H1 (cell line): ENCODE data around the gene GCM1. TPM values are rescaled to one million over a fixed set of nuclear protein-coding genes. Genes with fewer than 3 reads are reported as not detected.

ENCODE experiments used
- CTCF ChIA-PET: fragments of 300-600 bp; sonication (Branson Sonifier 250); formaldehyde crosslinking; loops from one replicate; lab custom pipeline; 2021; ENCODE audit not compliant: partially characterized antibody; lab: Charles Lee
- POLR2A ChIA-PET: fragments of 300-600 bp; sonication (Branson Sonifier 250); formaldehyde crosslinking; loops from one replicate; lab custom pipeline; 2021; ENCODE audit warnings: inconsistent platforms; ENCODE audit not compliant: partially characterized antibody; lab: Charles Lee
- DNase-seq, 2 experiments: peaks; one replicate each; pipeline versions ENCODE4 v3.0.0 to v3.0.0-alpha.2; 2010 to 2022; ENCODE audit warnings: low spot score in 2 of 2, low read depth in 1 of 2, mixed read lengths in 1 of 2
- FAIRE-seq: peaks from 2 replicates; lab custom pipeline; 2011; peaks lifted over from hg19 to GRCh38; lab: Jason Lieb, UNC
- H2AFZ ChIP-seq: 2 replicates; pipeline ENCODE4 v1.8.1; 2012; ENCODE audit warnings: low read length, inconsistent platforms
- H2AK5ac ChIP-seq: 2 replicates; pipeline ENCODE4 v1.6.1; 2013; ENCODE audit warnings: low read depth, low read length
- H2BK120ac ChIP-seq: replicated peaks from 2 replicates; pipeline ENCODE3; 2013; ENCODE audit warnings: low read depth, low read length, inconsistent platforms
- H2BK12ac ChIP-seq: 2 replicates; pipeline ENCODE4 v1.6.1; 2013; ENCODE audit warnings: low read depth, low read length
- H2BK15ac ChIP-seq: 2 replicates; pipeline ENCODE4 v1.6.1; 2013; ENCODE audit warnings: low read length
- H2BK20ac ChIP-seq: 2 replicates; pipeline ENCODE4 v1.6.1; 2013; ENCODE audit warnings: low read length
- H2BK5ac ChIP-seq: 2 replicates; pipeline ENCODE4 v1.6.1; 2013; ENCODE audit warnings: low read depth, low read length
- H3K14ac ChIP-seq: 2 replicates; pipeline ENCODE4 v1.6.1; 2013; ENCODE audit warnings: inconsistent platforms; ENCODE audit not compliant: insufficient read length
- H3K18ac ChIP-seq: 2 replicates; pipeline ENCODE4 v1.6.1; 2013; ENCODE audit warnings: low read length; ENCODE audit errors: extremely low read depth
- H3K23ac ChIP-seq: 2 replicates; pipeline ENCODE4 v1.6.1; 2013; ENCODE audit warnings: inconsistent platforms; ENCODE audit not compliant: insufficient read length
- H3K23me2 ChIP-seq: 2 replicates; pipeline ENCODE4 v1.6.1; 2013; ENCODE audit warnings: low read depth, low read length
- H3K27ac ChIP-seq: 2 replicates; pipeline ENCODE4 v1.6.1; 2011; ENCODE audit warnings: low read depth, low read length, inconsistent platforms
- H3K27me3 ChIP-seq, 4 experiments: replicated peaks in 1 of 4; 1 replicate in 1 of 4; 2 replicates in 3 of 4; pipeline versions ENCODE4 v1.6.1 to v1.8.1; 2011 to 2013; ENCODE audit warnings: low read length in 3 of 4, mild to moderate bottlenecking in 3 of 4, inconsistent platforms in 2 of 4, mixed read lengths in 2 of 4, moderate library complexity in 1 of 4; ENCODE audit not compliant: control insufficient read depth in 3 of 4, insufficient read depth in 3 of 4; ENCODE audit errors: extremely low read depth in 1 of 4
- H3K36me3 ChIP-seq, 4 experiments: 2 replicates each; pipeline versions ENCODE4 v1.6.1 to v1.8.1; 2011 to 2013; ENCODE audit warnings: mild to moderate bottlenecking in 4 of 4, low read length in 3 of 4, moderate library complexity in 2 of 4, control low read depth in 1 of 4, inconsistent platforms in 1 of 4; ENCODE audit not compliant: insufficient read depth in 4 of 4, control insufficient read depth in 2 of 4
- H3K4ac ChIP-seq: replicated peaks from 2 replicates; pipeline ENCODE3; 2013; ENCODE audit warnings: low read length, low read depth, mixed read lengths, inconsistent platforms; ENCODE audit not compliant: insufficient read length
- H3K4me1 ChIP-seq, 4 experiments: replicated peaks in 1 of 4; 1 replicate in 1 of 4; 2 replicates in 3 of 4; pipeline versions ENCODE4 v1.6.1 to v1.8.1; 2011 to 2013; ENCODE audit warnings: low read length in 3 of 4, inconsistent platforms in 2 of 4, mixed read lengths in 1 of 4; ENCODE audit not compliant: insufficient read depth in 4 of 4, control insufficient read depth in 3 of 4
- H3K4me2 ChIP-seq, 2 experiments: 2 replicates each; pipeline versions ENCODE4 v1.6.1 to v1.8.1; 2011 to 2013; ENCODE audit warnings: low read depth in 2 of 2, low read length in 2 of 2, control low read depth in 1 of 2, inconsistent platforms in 1 of 2, mild to moderate bottlenecking in 1 of 2; ENCODE audit not compliant: insufficient read depth in 1 of 2
- H3K4me3 ChIP-seq, 4 experiments: fragments of 200-600, 300-600 bp in 1 of 4; sonication (generic), shearing (Covaris generic), sonication (Bioruptor Twin) in 1 of 4; 2 replicates each; pipeline versions ENCODE4 v1.5.1 to v1.8.1; 2011 to 2016; ENCODE audit warnings: low read length in 4 of 4, low read depth in 3 of 4, control low read depth in 2 of 4, inconsistent platforms in 2 of 4, mild to moderate bottlenecking in 2 of 4, mixed read lengths in 1 of 4, moderate library complexity in 1 of 4; ENCODE audit not compliant: insufficient read depth in 2 of 4; ENCODE audit errors: extremely low read depth in 1 of 4
- H3K56ac ChIP-seq: replicated peaks from 2 replicates; pipeline ENCODE3; 2013; ENCODE audit warnings: low read depth, mild to moderate bottlenecking, mixed read lengths, low read length, inconsistent platforms; ENCODE audit not compliant: insufficient read length
- H3K79me1 ChIP-seq: 2 replicates; pipeline ENCODE4 v1.6.1; 2013; ENCODE audit warnings: low read depth, low read length, control low read depth
- H3K79me2 ChIP-seq, 2 experiments: 2 replicates each; pipeline versions ENCODE4 v1.6.1 to v1.8.1; 2012 to 2013; ENCODE audit warnings: low read length in 2 of 2, mild to moderate bottlenecking in 2 of 2, inconsistent platforms in 1 of 2; ENCODE audit not compliant: insufficient read depth in 2 of 2, control insufficient read depth in 1 of 2
- H3K9ac ChIP-seq, 4 experiments: replicated peaks in 1 of 4; 1 replicate in 1 of 4; 2 replicates in 3 of 4; pipeline versions ENCODE4 v1.6.1 to v1.8.1; 2011 to 2013; ENCODE audit warnings: low read depth in 3 of 4, low read length in 3 of 4, control low read depth in 2 of 4, mild to moderate bottlenecking in 2 of 4, moderate library complexity in 2 of 4, inconsistent platforms in 1 of 4; ENCODE audit errors: extremely low read depth in 1 of 4
- H3K9me3 ChIP-seq, 2 experiments: 2 replicates each; pipeline versions ENCODE4 v1.6.1 to v1.8.1; 2012 to 2013; ENCODE audit warnings: mild to moderate bottlenecking in 2 of 2, moderate library complexity in 2 of 2, control low read depth in 1 of 2, inconsistent platforms in 1 of 2, low read depth in 1 of 2, low read length in 1 of 2, mixed read lengths in 1 of 2; ENCODE audit not compliant: insufficient read depth in 2 of 2
- H4K20me1 ChIP-seq, 2 experiments: replicated peaks in 1 of 2; 2 replicates each; pipeline versions ENCODE3 to v1.8.1; 2011 to 2013; ENCODE audit warnings: inconsistent platforms in 2 of 2, low read length in 2 of 2, mild to moderate bottlenecking in 1 of 2; ENCODE audit not compliant: insufficient read depth in 2 of 2, control insufficient read depth in 1 of 2
- H4K5ac ChIP-seq: 2 replicates; pipeline ENCODE4 v1.6.1; 2013; ENCODE audit warnings: low read length, low read depth, mixed read lengths, inconsistent platforms; ENCODE audit not compliant: insufficient read length
- H4K8ac ChIP-seq: 2 replicates; pipeline ENCODE4 v1.8.0; 2013; ENCODE audit warnings: mild to moderate bottlenecking, moderate library complexity, low read length, inconsistent platforms; ENCODE audit not compliant: insufficient read depth; ENCODE audit errors: extremely low read depth
- H4K91ac ChIP-seq: replicated peaks from 2 replicates; pipeline ENCODE3; 2013; ENCODE audit warnings: low read length, mixed read lengths, inconsistent platforms; ENCODE audit not compliant: insufficient read length
- CBX5 ChIP-seq: fragments of 300-800, 300-1000 bp; sonication (generic); IDR thresholded peaks from 2 replicates; pipeline ENCODE4 v1.7.1; 2016; ENCODE audit warnings: antibody characterized with exemption, low read length, low read depth
- CTCF ChIP-seq, 3 experiments: IDR thresholded peaks; 1 replicate in 2 of 3; 2 replicates in 1 of 3; pipeline versions ENCODE4 v1.5.1 to v1.6.1; 2011; ENCODE audit warnings: low read length in 3 of 3, mild to moderate bottlenecking in 3 of 3, inconsistent platforms in 2 of 3, low read depth in 1 of 3, moderate library complexity in 1 of 3; ENCODE audit not compliant: insufficient read depth in 1 of 3; ENCODE audit errors: control extremely low read depth in 1 of 3
- EGR1 ChIP-seq: IDR thresholded peaks from 2 replicates; pipeline ENCODE4 v1.6.1; 2011; ENCODE audit warnings: low read depth, low read length, borderline replicate concordance
- EP300 ChIP-seq, 2 experiments: IDR thresholded peaks; 1 replicate in 1 of 2; 2 replicates in 1 of 2; pipeline ENCODE4 v1.6.1; 2011 to 2012; ENCODE audit warnings: low read depth in 2 of 2, low read length in 2 of 2, mild to moderate bottlenecking in 2 of 2, borderline replicate concordance in 1 of 2, inconsistent platforms in 1 of 2, moderate library complexity in 1 of 2
- KDM4A ChIP-seq: IDR thresholded peaks from one replicate; pipeline ENCODE4 v1.7.1; 2012; ENCODE audit warnings: low read depth, mild to moderate bottlenecking, moderate library complexity, low read length, inconsistent platforms; ENCODE audit not compliant: severe bottlenecking
- MAX ChIP-seq: IDR thresholded peaks from 2 replicates; pipeline ENCODE4 v1.6.1; 2012; ENCODE audit warnings: inconsistent platforms
- POLR2A ChIP-seq, 2 experiments: IDR thresholded peaks; 1 replicate in 1 of 2; 2 replicates in 1 of 2; pipeline ENCODE4 v1.6.1; 2011; ENCODE audit warnings: low read depth in 2 of 2, low read length in 2 of 2, mild to moderate bottlenecking in 2 of 2; ENCODE audit errors: control extremely low read depth in 1 of 2
- RBBP5 ChIP-seq: IDR thresholded peaks from 2 replicates; pipeline ENCODE4 v1.7.1; 2012; ENCODE audit warnings: low read depth, mild to moderate bottlenecking, inconsistent platforms, low read length, moderate library complexity, borderline replicate concordance
- RNF2 ChIP-seq: fragments of 200-900, 300-1000 bp; sonication (generic); IDR thresholded peaks from 2 replicates; pipeline ENCODE4 v1.7.1; 2016; ENCODE audit warnings: borderline replicate concordance, low read depth, mild to moderate bottlenecking, antibody characterized with exemption, low read length; ENCODE audit not compliant: poor library complexity, severe bottlenecking; ENCODE audit errors: missing control alignments
- SAP30 ChIP-seq: fragments of 300-600 bp; sonication (generic); IDR thresholded peaks from 2 replicates; pipeline ENCODE4 v1.7.1; 2012; ENCODE audit warnings: low read length, moderate library complexity, mild to moderate bottlenecking, inconsistent platforms; ENCODE audit not compliant: insufficient read depth, insufficient replicate concordance
- WGBS, 2 experiments: shearing (Covaris generic) in 1 of 2; methylation state at CpG; one replicate each; pipeline versions ENCODE4 v1.1.6 to v1.1.7; 2013 to 2015; ENCODE audit warnings: low lambda C conversion rate in 2 of 2, mixed read lengths in 2 of 2, inconsistent platforms in 1 of 2, low coverage in 1 of 2, missing lambda C conversion rate in 1 of 2; ENCODE audit not compliant: insufficient replicate concordance in 2 of 2, insufficient coverage in 1 of 2, insufficient read length in 1 of 2; ENCODE audit errors: extremely low coverage in 1 of 2, missing lambda C conversion rate in 1 of 2; 5-methylcytosine and 5-hydroxymethylcytosine counted together
- polyA plus RNA-seq, 7 experiments: library from polyadenylated mRNA; depleted of rRNA in 3 of 7; stranded (reverse) in 5 of 7; unstranded in 2 of 7; fragments of >200 nt in 5 of 7; fragments of 200-250 nt in 2 of 7; gene quantifications; 1 replicate in 5 of 7; 2 replicates in 1 of 7; 4 replicates in 1 of 7; pipeline versions ENCODE4 v1.2.1 to v1.2.3, GENCODE V29; 2011 to 2013; ENCODE audit warnings: missing spikeins in 2 of 7, mixed read lengths in 2 of 7
- total RNA-seq: library from RNA; stranded (reverse); fragmentation: NEBNext Ultra II Directional; extraction: Animal tissue kit (Norgen Biotek cat#: 25700); gene quantifications from 2 replicates; pipeline ENCODE4 v1.2.1, GENCODE V29; 2021

Gene GCM1
- total and polyA plus RNA-seq, 2 of the 8 experiments (the other 6 are each of a cell fraction or from before 2014, with no cell fraction given), result not detected

GRCh38 chr6:53125276-53125675 lies 23.4 kb downstream of the GCM1 start:
- Histone ChIP-seq H3K4ac (no peak overlapping the region), H3K9me3 (no peaks in the 10 kb centered on the region), H3K23ac (no peak overlapping the region), H2BK20ac (no peak overlapping the region), H4K20me1 (no peaks in the 10 kb centered on the region), H3K56ac (no peak overlapping the region), H2BK12ac (no peak overlapping the region), H2BK15ac (no peak overlapping the region), H3K79me2 (no peaks in the 10 kb centered on the region), H2AFZ (no peak overlapping the region), H4K8ac (no peak overlapping the region), H3K4me3 (no peak overlapping the region), H3K4me1 (peaks cover 0 to 5% (median 2%) of the 10 kb centered on the region in 4 experiments; a peak in 3 of 7 replicates), H3K18ac (no peak overlapping the region), H3K14ac (no peak overlapping the region), H2BK120ac (no peak overlapping the region), H2AK5ac (no peak overlapping the region), H3K79me1 (no peaks in the 10 kb centered on the region), H3K36me3 (no peaks in the 10 kb centered on the region), H4K91ac (no peak overlapping the region), H3K4me2 (no peak overlapping the region), H4K5ac (no peak overlapping the region), H2BK5ac (no peak overlapping the region), H3K9ac (no peak overlapping the region), H3K27me3 (peaks cover 0 to 2% (median 0%) of the 10 kb centered on the region in 4 experiments; a peak in 1 of 7 replicates), H3K23me2 (no peaks in the 10 kb centered on the region), H3K27ac (no peak overlapping the region)
- 100% methylated on average over 4 of the region's 4 CpGs; no CpG with 5 or more reads in 1 of the 2 experiments for WGBS, 2 experiments
- ChIA-PET CTCF (interaction anchor here (1.0 to 1.1 kb wide), 2 partner anchors 27 to 359 kb away, joined by 3 to 4 read pairs; no protein-coding TSS in a partner anchor), POLR2A (no interaction called here)
- FAIRE-seq (no peak), DNase-seq (no peak)
- TF ChIP-seq RBBP5 (no peak), EP300 (IDR thresholded peaks at IDR 0.05; ENCODE audit: borderline replicate concordance in 1 of 2, low read depth in 2 of 2, low read length in 2 of 2) (no peak), RNF2 (no peak), EGR1 (no peak), KDM4A (no peak), SAP30 (no peak), CBX5 (no peak), MAX (no peak), POLR2A (IDR thresholded peaks at IDR 0.05; ENCODE audit: control extremely low read depth in 1 of 2, low read depth in 2 of 2, low read length in 2 of 2) (no peak), CTCF (IDR thresholded peaks at IDR 0.05; ENCODE audit: control extremely low read depth in 1 of 3, insufficient read depth in 1 of 3, low read depth in 1 of 3, low read length in 3 of 3) (no peak)
